Activated naive CD4-positive, alpha-beta T cell (primary cell): ENCODE results near the gene LHPP.

Experiments used
- DNase-seq, 4 experiments: peaks; one replicate each; lab custom pipeline; 2025; lab: John Stamatoyannopoulos, UW

Gene LHPP

GRCh38 chr10:124447751-124448466 lies 13.7 kb upstream of the LHPP start:
- no peak for DNase-seq

DNA sequence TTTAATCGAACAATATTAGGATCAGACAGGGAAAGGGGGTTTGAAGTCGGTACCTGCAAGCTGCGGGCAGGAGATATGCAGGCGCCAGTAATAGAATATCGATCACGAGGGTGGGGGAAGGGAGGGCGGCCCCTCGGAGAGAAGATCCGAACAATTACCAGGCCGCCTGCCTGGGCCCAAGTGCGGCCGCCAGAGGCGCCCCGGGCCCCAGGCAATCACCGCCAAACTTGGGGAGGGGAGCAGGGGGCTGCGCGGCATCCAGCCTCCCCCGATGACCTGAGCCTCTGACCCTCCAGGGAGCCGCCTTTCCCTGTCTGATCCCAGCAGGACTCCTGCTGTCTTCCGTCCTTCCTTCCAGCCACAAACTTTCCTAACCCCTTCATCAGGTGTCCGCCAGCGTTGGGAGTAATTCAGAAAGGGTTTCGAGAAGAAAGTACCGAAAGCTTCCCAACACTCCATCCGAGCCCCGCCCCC lies 12.9 kb upstream of the LHPP start:
- DNase-seq = no peak

GRCh38 chr10:124449170-124450011 lies 12.2 kb upstream of the LHPP start:
- DNase-seq = no peak

GRCh38 chr10:124450012-124450782 lies 11.4 kb upstream of the LHPP start, which contains the start of gene NKX1-2:
Gene NKX1-2, minus strand, starts transcription at chr10:124450035. Its CDS starts 92 bp downstream, at chr10:124449943.
- DNase-seq = no peak

DNA sequence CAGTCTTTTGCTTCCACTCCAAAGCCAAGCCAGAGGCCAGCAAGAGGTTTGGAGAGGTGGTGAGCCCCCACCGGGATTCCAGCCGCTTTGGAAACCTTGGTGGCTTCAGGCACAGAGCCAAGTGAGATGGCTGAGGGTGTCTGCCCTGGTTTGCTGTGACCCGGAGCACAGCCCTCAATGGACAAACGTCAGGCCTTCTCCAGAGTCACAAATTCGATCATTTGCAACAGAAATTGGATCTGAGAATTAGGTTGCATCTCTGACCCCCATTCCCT lies 10.9 kb upstream of the LHPP start:
- DNase-seq = no peak

GRCh38 chr10:124451276-124451675 lies 10.3 kb upstream of the LHPP start:
- no peak for DNase-seq

DNA sequence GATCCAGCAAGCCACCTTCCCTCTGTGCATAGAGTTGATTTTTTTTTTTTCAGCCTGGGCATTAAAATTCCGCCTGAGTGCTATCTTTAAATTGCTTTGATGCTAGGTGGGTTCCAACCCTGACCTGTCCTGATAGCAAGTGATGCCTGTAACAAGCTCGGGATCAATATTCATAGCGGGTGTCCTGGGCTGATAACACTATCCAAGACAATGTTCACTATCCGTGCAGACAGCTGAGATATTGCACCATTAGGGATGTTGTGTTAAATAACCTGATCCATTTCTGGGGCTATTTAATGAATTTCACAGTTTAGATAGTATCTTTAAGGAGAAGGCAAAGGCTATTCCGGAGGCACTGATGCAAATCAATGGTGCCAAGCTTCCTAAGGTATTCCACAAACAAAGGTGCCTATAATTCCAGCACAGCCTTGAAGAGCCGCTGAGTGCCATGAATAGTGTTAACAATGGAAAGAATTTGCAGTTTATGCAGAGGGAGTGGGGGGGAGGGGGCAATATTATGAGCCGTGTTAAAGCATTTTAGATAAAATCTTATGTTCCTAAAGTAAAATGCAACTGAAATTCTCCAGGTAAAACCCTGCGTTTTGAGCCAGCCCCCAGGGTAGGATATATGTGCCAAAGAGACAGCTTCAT lies 7.5 kb upstream of the LHPP start:
- DNase-seq = no peak

GRCh38 chr10:124455441-124455840 lies 6.2 kb upstream of the LHPP start:
- DNase-seq = no peak

GRCh38 chr10:124458473-124458872 lies 3.1 kb upstream of the LHPP start:
- DNase-seq = no peak

GRCh38 chr10:124458889-124459288 lies 2.7 kb upstream of the LHPP start:
- DNase-seq = no peak

DNA sequence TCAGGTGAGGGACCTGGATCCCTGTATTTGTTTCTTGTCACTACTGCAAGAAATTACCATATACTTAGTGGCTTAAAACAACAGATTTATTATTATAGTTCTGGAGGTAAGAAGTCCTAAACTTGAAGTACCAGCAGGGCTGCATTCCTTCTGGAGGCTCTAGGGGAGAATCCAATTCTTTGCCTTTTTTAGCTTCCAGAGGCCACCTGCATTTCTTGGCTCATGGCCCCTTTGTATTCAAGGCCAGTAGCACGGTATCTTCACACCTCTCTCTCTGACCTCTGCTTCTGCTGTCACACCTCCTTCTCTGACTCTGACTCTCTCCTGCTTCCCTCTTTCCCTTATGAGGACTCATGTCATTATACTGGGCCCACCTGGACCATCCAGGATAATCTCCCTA lies 2.2 kb upstream of the LHPP start:
- no peak for DNase-seq

- DNase-seq = no peak
Observed at GRCh38 chr10:124460144-124460543, 1.5 kb upstream of the LHPP start.

GRCh38 chr10:124462348-124462695 lies 699 bp downstream of the LHPP start:
- no peak for DNase-seq

GRCh38 chr10:124464028-124464965 lies 2.7 kb downstream of the LHPP start:
- DNase-seq = no peak

- DNase-seq = no peak
Observed at GRCh38 chr10:124465003-124465776, 3.6 kb downstream of the LHPP start.

- no peak for DNase-seq
Observed at GRCh38 chr10:124465777-124466488, 4.3 kb downstream of the LHPP start.

GRCh38 chr10:124467165-124467564 lies 5.5 kb downstream of the LHPP start:
- no peak for DNase-seq

DNA sequence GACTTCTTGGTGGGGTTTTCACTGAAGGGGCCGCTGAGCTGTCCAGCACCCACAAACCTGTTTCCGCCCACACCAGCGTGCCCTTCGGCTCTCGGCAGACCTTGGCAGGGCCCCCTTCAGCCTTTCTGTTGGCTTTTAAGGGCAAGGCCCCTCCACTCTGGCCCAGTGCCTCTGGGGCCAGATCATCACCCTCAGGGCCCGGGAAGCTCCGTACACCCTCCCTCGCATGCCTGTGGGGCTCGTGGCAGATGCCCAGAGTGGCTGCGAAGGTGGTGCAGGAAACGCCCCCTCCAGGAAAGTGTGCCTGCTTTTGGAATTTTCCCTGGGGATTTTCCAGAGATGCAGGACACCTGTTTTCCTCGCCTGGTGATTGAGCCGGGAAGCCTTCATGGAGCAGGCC lies 7.0 kb downstream of the LHPP start:
- DNase-seq = no peak

DNA sequence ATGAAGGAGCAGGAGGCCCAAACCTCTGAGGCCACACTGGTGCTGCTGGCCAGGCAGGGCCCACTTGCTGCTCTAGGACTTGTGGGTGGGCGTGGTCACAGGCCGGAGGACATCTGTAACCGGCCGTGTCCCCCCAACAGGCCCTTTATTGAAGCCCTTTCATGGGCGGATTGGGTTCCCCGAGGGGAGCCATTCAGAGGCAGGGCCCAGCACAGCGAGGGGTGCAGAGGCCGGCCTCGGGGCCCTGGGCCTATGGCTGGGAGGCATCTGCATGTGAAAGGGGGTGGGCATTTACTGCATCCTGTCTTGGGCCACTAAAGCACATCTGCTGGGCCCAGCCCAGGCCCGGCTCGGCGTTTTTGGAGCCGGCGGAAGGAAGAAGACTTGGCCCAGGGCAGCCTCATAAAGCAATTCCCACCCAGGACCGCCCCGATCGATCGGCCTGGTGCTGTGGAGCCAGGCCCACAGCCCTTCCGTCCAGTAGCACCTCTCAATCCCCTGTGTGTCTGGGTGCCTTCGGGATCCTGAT lies 8.4 kb downstream of the LHPP start:
- no peak for DNase-seq
